Measurements from ENCODE around the gene EBF3.

The EBF3 gene, protein sequence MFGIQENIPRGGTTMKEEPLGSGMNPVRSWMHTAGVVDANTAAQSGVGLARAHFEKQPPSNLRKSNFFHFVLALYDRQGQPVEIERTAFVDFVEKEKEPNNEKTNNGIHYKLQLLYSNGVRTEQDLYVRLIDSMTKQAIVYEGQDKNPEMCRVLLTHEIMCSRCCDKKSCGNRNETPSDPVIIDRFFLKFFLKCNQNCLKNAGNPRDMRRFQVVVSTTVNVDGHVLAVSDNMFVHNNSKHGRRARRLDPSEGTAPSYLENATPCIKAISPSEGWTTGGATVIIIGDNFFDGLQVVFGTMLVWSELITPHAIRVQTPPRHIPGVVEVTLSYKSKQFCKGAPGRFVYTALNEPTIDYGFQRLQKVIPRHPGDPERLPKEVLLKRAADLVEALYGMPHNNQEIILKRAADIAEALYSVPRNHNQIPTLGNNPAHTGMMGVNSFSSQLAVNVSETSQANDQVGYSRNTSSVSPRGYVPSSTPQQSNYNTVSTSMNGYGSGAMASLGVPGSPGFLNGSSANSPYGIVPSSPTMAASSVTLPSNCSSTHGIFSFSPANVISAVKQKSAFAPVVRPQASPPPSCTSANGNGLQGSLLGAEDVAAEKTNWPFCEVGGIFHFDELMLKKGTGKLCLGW

DNA sequence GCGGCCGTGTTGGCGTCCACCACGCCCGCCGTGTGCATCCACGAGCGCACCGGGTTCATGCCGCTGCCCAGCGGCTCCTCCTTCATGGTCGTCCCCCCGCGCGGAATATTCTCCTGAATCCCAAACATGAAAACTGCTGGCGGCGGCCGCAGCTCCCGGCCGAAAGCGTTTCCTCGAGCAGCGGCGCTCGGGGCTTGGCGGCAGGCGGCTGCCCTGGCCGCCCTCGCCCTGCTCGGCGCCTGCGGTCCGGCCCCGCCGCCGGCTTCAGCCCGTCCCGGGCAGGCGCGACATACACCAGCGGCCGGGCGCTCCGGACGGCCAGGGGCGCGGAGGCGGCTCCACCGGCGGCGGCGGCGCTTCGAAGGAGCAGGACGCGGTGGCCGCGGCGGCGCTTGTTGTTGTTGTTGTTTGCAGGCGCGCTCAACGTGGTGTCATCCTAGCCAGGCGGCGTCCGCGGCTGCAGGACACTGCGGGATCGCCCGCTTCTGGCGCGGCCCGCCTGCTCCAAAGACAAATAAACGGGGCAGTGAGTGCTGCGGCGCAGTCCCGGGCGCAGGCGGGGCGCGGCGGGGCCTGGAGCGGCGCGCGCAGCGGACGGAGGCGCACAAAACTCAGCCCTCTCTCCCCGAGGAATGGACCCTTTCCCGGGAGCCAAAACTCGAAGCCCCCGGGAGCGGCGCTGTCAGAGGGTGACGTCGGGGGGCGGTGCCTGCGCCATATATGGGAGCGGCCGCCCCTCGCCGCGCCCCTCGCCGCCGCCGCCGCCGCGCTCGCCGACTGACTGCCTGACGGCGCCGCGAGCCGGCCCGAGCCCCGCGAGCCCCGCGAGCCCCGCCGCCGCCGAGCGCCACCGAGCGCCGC, at the start of gene EBF3:
TSS of gene EBF3 (minus strand) at position 634 of the 861 bp plus-strand sequence. CDS start at position 128, 506 bp downstream.
- peak; percentile 39 for DNase-seq

DNA sequence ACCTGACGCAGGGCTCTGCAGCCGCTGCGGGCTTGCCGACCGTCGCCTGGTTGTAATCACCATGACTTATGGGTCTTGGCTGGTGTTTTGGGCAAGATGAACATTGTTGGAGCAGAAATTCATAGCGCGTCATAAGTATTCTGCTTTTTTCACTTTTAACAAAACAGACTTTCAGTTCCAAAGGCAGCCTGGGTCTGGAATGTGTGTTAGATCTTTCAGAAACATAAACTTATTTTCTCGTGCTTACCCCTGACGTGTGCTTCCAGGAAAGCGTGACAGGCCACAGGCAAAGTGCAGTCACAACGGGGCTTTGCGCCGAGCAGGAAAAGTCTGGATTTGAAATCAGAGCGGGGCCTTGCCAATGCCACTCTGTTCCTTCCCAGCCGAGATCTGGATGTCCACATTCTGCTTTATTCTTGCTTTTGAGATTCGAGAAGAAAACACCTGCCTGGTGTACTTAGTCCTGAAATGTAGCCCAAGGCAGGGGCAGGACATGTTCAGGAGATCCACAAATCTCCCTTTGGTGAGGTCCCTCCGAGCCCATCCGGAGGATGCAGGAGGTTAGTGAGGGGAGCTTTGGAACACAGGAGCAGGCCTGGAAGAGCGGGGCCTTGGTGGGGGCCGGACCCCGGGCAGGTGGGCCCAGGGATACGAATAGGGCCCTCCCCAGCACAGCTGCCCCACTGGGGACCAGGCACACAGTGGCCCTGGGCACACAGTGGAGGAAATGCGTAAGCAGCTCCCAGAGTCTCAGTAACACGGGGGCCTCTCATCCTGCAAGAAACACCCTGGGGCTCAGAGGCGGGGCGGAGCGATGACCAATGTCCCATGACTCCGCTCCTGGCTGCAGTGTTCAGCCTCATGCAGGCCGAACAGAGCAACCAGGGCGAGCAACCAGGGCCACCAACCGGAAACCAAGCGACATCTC, 49.5 kb upstream of the EBF3 start:
- DNase-seq = no peak

DNA sequence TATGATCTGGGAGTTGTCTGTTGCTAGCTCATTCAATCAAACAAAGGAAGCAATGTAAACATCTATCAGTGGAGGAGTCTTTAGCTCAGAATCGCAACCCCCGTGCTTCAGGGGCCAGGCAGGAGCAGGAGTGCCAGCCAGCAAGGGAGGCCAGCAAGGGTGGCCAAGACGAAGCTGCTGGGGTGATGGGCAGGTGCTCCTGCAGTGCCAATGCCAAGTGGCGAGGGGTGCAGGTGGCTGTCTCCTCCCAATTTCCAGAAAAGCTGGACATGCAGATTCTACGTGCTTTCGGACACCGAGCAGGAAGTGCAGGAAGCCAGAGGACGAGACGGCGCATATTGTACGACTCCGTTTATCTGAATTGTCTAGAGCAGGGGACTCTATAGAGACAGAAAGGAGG, 48.1 kb upstream of the EBF3 start:
- no peak for DNase-seq

DNA sequence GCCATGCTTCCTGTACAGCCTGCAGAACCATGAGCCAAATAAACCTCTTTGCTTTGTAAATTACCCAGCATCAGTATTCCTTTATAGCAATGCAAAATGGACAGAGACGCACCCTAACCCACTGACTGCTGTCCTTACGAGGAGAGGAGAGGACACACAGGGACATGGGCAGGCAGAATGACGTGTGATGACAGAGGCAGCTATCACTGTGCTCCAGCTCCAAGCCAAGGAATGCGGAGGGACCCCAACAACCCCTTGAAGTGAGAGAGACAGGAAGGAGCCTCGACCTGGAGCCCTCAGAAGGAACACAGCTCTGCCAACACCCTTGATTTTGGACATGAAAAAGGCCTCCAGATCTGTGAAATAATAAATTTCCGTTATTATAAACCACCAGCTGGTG, 46.6 kb upstream of the EBF3 start:
- DNase-seq = no peak

DNA sequence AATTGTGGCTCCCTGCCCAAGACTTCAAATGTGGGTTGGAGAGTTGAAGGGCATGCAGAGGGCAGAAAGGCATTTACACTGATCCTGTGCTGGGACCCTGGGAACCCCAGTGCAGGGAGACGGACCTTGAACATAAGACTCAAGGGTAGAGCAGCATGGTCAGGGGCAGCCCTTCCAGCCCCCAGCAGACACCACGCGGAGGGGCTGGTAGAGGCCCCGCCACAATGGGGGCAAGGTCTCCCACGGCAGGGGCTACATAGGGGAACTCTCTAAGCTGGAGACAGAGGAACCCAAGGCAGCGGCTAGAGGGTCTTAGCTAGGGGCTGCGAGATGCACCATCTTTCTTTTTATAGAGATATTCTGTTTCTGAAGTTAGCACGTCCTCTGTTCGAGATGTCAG, 45.2 kb upstream of the EBF3 start:
- DNase-seq = no peak

DNA sequence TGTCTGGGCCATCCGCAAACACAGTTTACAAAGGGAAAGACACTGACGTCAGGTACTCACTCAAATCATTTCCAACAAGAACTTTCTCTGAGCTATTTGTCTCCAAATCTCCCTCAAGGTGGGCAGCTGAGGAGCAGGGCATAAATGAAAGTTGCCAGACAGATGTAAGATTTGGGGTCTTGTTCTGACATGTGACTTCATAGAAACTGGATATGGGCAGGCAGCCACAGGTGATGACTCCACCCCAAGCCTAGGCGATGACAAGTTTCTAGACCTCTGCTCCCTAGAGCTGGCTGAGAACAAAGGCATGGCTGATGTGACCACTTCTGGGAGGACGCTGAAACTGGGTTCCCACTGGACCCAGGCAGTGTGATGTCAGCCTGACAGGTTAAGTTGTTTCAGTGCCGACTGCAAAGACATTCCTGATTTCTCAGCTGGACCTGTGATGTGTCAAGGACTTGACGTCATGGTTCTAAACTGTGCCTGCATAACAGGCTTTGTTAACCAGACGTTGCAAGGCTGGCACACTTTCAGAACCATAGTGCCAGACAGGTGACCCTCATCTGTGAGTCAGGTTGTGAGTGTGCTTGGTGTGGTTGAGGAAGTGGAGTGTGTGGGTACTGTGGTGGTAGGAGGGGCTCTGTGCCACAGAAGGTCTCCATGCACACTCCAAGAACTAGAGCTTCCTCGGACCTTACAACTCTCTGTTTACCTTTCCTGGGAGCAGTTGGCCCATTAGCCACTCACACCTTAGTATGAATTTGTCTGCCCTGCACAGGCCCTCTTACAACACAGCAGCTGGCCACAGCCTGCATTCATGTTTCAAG, 39.9 kb upstream of the EBF3 start:
- no peak for DNase-seq

DNA sequence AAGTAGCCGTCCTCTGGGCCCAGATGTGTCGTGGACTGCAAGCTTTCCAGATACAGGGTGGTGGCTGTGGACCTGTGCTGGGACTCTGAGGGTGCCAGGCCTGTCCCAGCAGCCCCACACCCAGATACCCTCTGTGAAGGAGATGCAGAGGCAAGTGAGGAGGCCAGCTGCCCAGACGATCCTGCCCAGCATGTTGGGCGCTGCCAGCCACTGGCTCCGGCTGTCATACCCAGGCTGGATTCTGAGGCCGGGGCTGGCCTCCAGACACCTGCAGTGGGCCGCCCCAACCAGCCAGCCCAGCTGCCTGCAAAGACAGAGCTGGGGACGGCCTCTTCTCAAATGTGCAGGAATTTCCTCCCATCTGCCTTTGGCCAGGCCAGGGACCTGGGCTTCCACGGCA, 39.1 kb upstream of the EBF3 start:
- DNase-seq = no peak

DNA sequence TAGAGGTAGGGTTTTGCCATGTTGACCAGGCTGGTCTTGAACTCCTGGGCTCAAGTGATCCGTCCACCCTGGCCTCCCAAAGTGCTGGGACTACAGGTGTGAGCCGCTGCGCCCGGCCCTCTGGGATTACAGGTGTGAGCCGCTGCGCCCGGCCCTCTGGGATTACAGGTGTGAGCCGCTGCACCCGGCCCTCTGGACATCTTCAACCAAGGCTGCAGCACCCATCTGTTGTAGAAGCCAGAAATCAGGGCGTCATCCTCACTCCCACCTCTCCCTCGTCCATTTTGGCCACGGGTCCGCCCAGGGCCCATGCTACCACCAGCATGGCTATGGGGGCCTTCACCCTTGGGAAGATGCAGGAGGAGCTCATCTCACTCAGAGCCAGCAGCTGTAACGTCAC, 38.5 kb upstream of the EBF3 start:
- no peak for DNase-seq

DNA sequence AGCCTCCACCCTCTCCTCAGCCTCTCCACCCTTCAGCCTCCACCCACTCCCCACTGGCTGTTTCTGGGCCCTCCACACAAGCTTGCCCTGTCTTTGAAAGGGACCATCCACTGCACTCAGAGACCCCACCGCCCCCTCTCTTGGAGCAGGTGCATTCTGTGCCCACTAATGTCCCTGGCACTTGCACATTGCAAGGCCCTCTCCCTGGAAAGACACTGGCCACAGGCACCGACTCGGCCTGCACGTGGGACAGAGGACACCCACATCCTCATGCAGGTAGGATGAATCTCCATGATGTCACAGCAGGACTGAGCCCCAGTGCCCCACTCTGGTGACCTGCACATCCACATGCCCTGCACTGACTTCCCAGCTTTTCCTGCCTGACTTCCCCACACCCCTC, 36.8 kb upstream of the EBF3 start:
- DNase-seq = no peak

DNA sequence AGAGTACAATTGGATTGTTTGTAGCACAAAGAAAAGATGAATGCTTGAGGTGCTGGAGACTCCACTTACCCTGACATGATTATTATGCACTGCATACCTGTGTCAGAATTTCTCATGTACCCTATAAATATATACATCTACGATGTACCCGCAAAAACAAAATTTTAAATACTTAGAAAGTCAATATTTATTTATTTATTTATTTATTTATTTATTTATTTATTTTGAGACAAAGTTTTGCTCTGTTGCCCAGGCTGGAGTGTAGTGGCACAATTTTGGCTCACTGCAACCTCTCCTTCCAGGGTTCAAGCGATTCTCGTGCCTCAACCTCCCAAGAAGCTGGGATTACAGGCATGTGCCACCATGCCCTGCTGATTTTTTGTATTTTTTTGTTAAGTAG, 35.1 kb upstream of the EBF3 start:
- DNase-seq = no peak

DNA sequence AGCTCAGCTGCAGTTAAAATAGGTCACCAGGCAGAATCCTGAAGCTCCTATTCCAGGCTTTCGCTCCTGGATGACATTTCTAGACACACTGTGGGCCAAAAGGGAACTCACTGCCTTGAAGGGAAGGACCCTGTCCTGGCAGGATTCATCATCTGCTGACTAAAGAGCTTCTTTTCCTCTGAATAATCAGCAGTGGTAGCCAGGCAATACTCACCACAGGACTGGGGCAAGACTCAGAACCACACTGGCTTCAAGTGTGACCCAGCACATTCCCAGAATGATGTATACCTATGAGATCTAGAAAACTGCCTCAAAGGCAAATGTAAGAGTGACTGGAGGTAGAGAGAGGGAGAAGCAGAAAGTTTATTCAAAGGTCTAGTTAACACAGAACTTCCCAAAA, 29.5 kb upstream of the EBF3 start:
- no peak for DNase-seq

DNA sequence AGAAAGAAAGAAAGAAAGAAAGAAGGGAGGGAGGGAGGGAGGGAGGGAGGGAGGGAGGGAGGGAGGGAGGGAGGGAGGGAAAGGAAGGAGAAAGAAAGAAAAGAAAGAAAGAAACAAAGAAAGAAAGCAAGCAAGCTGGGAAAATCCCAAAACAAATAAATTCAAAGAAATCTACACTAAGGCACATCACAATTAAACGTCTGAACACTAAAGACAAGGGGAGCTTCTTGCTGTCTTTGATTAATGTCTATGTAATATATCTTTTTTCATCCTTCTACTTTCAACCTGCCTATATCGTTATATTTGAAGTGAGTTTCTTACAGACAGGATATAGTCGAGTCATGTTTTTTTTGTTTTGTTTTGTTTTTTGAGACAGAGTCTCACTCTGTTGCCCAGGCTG, 28.3 kb upstream of the EBF3 start:
- DNase-seq = no peak

DNA sequence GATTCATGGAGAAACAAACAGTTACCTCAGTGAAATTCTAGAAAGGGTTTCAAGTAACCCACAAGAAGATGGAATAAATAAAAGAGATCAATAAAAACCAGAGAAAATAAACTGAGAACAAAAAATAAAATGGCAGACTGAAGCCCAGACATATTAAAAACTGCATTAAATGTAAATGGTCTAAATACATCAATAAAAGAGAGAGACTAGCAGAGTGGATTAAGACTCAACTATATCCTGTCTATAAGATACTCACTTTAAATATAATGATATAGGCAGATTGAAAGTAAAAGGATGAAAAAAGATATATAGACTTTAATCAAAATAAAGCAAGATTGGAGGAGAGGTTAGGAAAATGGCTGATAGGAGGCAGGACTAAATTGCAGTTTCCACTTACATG, 18.8 kb upstream of the EBF3 start:
- no peak for DNase-seq

DNA sequence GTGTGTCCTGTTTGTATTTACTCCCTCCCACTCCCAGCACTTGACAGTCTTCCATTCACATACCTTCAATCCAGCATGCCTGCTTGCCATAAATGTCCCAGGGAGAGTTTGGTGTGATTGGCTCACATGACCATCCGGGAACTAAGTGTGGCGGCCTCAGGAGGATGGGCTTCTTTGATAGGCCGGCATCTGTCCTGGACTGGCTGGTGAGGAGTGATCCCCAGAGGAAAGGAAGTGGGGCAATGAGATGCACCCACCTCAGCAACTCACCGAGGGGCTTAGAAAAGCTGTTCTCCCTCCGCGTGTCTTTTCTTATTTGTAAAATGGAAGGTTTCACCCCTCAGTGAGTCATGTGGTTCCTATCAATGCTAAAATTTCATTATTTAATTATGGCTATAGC, 14.9 kb upstream of the EBF3 start:
- no peak for DNase-seq

DNA sequence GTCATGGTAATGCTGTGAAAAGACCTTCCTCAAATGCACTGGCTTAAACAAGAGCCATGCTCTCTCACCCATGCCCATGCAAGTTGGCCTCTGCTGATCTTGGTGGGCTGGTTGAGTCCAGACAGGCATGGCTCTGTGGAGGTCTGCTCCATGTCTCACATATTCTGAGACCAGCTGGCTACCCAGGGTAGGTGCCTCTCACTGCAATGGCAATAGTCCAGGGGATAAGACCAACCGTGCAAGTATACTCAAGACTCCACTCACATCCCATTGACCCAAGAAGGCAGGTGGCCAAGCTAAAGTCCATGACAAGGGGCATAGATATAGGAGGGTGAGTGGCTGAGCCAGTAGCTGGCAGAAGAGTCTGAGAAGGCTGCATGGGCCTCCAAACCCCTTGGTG, 14.2 kb upstream of the EBF3 start:
- DNase-seq = no peak

DNA sequence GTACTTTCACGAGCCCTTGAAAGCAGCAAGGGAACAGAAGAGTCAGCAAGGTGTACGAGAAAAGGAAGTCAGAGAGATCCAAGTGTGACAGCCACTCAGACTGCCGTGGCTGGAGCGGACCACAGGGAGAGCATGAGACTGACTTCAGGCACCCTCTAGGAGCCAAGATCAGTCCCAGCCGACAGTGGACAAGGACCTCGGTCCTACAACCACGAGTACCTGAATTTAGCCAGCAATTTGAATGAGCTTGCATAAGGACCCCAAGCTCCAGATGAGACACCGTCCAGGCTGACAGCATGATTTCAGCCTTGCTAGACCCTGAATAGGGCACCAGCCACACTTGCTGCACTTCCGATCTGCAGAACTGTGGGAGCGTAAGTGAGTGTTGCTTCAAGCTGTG, 13.7 kb upstream of the EBF3 start:
- DNase-seq = no peak

DNA sequence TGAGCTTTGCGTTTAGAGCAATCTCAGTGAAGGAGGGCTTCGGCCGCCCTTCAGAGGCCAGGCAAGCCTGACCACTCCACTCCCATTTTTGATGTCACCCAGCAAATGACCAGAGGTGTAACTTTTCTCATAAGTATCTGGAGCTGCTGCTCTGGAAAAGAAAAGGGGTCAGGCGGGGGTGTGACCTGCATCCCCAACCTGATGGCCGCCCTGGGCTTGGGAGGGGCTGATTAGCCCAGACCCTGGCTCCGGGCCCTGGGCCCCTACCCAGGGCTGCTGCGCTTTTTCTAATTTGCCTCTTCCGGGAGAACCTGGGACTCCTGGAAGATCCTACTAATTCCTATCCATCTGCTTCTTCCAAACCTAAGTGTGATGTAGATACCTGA, 9.6 kb upstream of the EBF3 start:
- no peak for DNase-seq

DNA sequence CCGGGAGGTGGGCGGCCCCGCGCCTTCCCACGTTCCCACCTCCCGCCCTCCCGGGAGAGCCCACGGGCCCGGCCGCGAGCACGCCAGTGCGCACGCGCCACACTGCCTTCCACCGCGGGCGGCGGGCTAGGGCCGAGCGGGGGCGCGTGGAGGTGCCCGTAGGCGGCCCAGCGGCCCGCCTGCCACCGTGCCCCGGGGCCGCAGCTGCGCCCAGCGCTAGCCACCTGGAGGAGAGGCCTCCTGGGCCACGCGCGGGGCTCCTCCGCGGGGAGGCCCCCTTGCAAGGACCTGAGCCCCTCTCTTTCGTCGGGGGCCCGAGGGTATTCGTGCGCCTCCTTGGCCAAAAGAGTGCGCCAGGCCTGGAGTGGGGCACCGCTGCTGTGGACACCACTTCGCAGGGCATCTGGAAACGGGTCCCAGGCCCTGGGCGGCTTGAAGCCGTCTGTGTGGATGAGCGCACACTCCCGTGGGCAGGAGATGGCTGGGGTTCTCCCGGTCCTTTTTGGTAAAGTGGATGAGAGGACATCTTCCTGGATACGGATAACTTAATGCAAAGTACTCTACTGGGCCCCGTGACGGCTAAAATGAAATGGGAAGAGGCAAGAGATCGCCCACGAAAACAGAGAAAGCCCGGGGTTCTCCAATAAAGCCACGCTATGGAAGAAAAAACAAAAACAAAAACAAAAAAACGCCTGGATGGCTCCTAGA, 9.0 kb upstream of the EBF3 start:
- DNase-seq = no peak

DNA sequence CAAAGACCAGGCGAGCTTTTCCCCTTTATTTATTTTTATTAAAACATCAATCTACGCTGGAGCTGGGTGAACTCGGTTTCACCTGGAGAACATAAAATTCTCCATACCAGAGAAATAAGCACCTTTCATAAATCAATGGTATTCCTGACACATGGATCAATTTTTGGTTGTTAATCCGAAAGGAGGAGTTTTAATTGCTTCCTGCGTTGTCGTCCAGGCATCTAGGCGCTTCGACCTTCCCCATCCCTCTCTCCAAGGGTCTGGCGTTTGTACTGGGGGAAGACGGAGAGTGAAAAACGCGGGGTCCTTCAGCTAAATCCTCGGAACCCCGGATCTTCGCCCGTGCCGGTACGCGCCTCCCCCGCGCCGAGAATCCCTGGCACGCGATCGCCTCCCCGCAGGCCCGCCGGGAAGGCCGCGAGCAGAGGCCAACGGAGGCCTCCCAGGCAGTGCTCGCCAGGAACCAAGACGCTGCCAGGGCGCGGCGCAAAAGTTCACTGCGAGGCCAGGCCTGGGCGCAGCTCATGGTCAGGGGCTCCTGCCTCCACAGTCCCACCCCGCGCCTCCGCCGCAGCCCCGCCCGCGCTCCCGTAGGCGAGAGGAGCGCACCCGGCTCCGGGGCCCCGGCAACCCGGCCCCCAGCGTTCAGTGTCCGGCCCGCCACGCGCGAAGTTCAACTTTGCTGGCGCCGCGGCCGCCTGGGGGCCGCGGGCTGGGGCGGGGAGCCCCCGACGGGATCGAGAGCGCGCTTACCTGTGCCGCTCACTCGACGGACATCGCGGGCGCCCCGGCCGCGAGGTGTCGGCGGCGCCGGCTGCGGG, 8.3 kb upstream of the EBF3 start:
- no peak for DNase-seq

Measured in activated CD4-positive, alpha-beta T cell treated with anti-CD3 and anti-CD28 coated beads, Interleukin-2, Interleukin-6, amounts not matched to agents 100 ng/mL and 50 ng/mL, durations not matched to agents 16 hours and 8 hours (primary cell).